ENCODE results near the gene NBAS.
A peak's percentile ranks its signal among the peaks of the same experiment; 100 is the strongest.

DNA sequence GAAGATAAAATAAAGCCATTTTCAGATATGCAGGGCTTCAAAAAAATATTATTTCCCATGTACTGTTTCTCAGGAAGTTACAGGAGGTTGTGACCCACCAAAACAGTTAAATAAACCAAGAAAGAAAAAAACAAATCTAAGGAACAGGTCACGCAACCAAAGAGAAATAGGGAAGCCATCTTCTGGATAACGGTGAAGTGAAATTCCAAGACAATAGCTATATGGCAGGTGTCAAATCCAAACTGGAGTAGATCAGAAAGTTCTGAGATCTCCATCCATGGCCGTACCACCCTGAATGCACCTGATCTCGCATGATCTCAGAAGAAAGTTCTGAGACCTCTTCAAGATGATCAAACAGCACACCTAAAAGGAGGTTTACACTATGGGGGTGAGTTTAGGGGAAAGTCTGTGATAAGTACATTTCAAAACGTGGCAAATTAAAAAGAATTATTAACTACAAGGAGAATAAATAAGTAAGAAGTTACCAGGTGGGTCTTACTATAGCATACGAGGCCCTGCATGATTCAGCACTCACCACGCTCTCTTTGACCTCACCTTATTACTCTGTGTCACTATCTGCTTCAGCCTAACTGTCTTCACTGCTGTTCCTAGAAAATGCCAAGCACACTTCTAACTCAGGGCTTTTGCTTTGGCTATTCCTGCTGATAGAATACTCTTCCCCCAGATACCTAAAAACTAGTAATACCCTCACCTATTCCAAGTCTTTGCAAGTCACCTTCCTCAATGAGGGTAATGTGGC lies 29.9 kb downstream of the NBAS start:
- TF ChIP-seq SMC3 (conservative IDR thresholded peaks at IDR 0.05; ENCODE audit: insufficient read depth, low read depth, low read length) (no peak), TAF15 (IDR thresholded peaks at IDR 0.05; ENCODE audit: low read depth, low read length) (no peak), ARID1B (IDR thresholded peaks at IDR 0.05) (peak; percentile 39; the same call in 1 of the 2 replicates), POLR2A (conservative IDR thresholded peaks at IDR 0.05) (no peak), ESRRA (IDR thresholded peaks at IDR 0.05; ENCODE audit: borderline replicate concordance, low read depth) (no peak), HCFC1 (IDR thresholded peaks at IDR 0.05; ENCODE audit: low read depth, low read length) (no peak), POLR2H (tag; IDR thresholded peaks at IDR 0.05; ENCODE audit: low read depth) (no peak)
- TF ChIP-seq, protein P1, sequence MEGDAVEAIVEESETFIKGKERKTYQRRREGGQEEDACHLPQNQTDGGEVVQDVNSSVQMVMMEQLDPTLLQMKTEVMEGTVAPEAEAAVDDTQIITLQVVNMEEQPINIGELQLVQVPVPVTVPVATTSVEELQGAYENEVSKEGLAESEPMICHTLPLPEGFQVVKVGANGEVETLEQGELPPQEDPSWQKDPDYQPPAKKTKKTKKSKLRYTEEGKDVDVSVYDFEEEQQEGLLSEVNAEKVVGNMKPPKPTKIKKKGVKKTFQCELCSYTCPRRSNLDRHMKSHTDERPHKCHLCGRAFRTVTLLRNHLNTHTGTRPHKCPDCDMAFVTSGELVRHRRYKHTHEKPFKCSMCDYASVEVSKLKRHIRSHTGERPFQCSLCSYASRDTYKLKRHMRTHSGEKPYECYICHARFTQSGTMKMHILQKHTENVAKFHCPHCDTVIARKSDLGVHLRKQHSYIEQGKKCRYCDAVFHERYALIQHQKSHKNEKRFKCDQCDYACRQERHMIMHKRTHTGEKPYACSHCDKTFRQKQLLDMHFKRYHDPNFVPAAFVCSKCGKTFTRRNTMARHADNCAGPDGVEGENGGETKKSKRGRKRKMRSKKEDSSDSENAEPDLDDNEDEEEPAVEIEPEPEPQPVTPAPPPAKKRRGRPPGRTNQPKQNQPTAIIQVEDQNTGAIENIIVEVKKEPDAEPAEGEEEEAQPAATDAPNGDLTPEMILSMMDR (IDR thresholded peaks at IDR 0.05 in 2 of 3, conservative IDR thresholded peaks at IDR 0.05 in 1 of 3; ENCODE audit: insufficient read depth in 2 of 3, low read depth in 1 of 3, low read length in 3 of 3) = no peak
- TF ChIP-seq, protein P2, sequence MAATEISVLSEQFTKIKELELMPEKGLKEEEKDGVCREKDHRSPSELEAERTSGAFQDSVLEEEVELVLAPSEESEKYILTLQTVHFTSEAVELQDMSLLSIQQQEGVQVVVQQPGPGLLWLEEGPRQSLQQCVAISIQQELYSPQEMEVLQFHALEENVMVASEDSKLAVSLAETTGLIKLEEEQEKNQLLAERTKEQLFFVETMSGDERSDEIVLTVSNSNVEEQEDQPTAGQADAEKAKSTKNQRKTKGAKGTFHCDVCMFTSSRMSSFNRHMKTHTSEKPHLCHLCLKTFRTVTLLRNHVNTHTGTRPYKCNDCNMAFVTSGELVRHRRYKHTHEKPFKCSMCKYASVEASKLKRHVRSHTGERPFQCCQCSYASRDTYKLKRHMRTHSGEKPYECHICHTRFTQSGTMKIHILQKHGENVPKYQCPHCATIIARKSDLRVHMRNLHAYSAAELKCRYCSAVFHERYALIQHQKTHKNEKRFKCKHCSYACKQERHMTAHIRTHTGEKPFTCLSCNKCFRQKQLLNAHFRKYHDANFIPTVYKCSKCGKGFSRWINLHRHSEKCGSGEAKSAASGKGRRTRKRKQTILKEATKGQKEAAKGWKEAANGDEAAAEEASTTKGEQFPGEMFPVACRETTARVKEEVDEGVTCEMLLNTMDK (IDR thresholded peaks at IDR 0.05; ENCODE audit: borderline replicate concordance, insufficient read depth, low read depth, low read length, poor library complexity, severe bottlenecking) = no peak

Measured in K562 (cell line).